ENCODE data around the gene CCDC24. TPM values are rescaled to one million over a fixed set of nuclear protein-coding genes. Genes with fewer than 3 reads are reported as not detected.

Gene CCDC24
- total RNA-seq, 2 donors from 2014 or later = 6.7 to 21.1 TPM

DNA sequence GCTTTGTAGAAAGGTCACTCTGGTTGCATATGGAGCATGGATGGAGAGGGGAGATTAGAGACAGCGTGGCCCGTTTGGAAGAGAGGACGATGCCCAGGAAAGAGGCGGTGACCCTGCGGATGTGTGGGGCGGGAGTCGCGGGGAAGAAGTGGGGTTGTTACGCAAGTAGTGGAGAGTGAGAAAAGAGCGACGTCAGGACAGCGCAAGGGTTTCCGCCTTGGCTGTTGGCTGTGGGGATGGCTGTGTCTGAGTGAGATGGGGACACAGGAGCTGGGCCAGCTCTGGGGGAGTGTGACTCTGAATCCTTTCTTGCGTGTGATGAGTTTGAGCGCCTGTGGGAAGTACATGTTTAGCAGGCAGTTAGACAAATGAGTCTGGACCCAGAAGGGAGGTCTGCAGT, 8.6 kb upstream of the CCDC24 start:
- Histone ChIP-seq H3K4me1 (peaks cover 29% of the 10 kb centered on the region), H3K4me3 (no peak overlapping the region), H3K27ac (no peak overlapping the region), H3K36me3 (replicated peaks in 1 of 2; ENCODE audit: insufficient read depth in 1 of 2, low read depth in 2 of 2) (peaks cover 0 to 2% of the 10 kb centered on the region in 2 donors), H3K27me3 (no peaks in the 10 kb centered on the region), H3K9me3 (no peaks in the 10 kb centered on the region)
- TF ChIP-seq, protein P1, sequence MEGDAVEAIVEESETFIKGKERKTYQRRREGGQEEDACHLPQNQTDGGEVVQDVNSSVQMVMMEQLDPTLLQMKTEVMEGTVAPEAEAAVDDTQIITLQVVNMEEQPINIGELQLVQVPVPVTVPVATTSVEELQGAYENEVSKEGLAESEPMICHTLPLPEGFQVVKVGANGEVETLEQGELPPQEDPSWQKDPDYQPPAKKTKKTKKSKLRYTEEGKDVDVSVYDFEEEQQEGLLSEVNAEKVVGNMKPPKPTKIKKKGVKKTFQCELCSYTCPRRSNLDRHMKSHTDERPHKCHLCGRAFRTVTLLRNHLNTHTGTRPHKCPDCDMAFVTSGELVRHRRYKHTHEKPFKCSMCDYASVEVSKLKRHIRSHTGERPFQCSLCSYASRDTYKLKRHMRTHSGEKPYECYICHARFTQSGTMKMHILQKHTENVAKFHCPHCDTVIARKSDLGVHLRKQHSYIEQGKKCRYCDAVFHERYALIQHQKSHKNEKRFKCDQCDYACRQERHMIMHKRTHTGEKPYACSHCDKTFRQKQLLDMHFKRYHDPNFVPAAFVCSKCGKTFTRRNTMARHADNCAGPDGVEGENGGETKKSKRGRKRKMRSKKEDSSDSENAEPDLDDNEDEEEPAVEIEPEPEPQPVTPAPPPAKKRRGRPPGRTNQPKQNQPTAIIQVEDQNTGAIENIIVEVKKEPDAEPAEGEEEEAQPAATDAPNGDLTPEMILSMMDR (IDR thresholded peaks at IDR 0.05) = no peak
- no peak for TF ChIP-seq POLR2A (IDR thresholded peaks at IDR 0.05)
- no peak for ATAC-seq
- DNase-seq = no peak
- intact Hi-C loops (cut with DNase I) = no loop called here
- WGBS, 2 donors = 75 to 81% methylated on average over 15 of the region's 15 CpGs

DNA sequence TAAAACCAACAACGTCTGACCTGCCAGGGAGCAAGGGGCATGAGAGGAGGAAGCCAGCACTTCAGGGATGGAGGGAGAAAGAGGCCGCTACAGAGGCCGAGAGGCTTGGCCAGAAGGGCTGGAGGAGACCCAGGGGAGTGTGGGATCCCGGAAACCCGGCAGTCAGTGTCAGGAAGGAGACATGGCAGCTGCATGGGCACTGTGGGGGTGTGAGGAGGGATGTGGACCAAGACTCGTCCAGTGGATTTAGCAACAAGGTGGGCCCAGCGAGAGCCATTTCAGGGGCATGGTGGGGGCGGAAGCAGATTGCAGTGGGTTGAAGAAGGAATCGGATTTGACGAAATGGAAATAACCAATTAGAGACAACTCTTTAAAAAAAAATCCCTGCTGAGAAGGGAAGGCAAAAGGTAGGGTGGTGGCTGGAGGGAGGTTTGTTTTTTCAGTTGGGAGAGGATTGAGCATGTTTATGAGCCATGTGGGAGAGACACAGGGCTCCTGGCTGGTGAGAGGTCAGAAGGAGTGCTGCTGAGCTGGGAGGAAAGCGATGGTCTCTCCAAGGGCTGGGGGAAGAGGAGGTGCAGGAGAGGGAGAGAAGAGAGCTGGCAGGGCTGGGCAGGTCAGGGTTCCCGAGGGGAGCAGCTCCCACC, 8.0 kb upstream of the CCDC24 start:
- TF ChIP-seq POLR2A (IDR thresholded peaks at IDR 0.05) = no peak
- TF ChIP-seq, protein P1 (IDR thresholded peaks at IDR 0.05) = no peak
- Histone ChIP-seq H3K9me3 (no peaks in the 10 kb centered on the region), H3K36me3 (replicated peaks in 1 of 2; ENCODE audit: insufficient read depth in 1 of 2, low read depth in 2 of 2) (peaks cover 0 to 2% of the 10 kb centered on the region in 2 donors), H3K4me3 (no peak overlapping the region), H3K4me1 (peaks cover 23% of the 10 kb centered on the region), H3K27ac (no peak overlapping the region), H3K27me3 (no peaks in the 10 kb centered on the region)
- ATAC-seq (no peak), DNase-seq (no peak)
- 81 to 82% methylated on average over 12 of the region's 12 CpGs for WGBS, 2 donors
- intact Hi-C loops (cut with DNase I) = no loop called here

DNA sequence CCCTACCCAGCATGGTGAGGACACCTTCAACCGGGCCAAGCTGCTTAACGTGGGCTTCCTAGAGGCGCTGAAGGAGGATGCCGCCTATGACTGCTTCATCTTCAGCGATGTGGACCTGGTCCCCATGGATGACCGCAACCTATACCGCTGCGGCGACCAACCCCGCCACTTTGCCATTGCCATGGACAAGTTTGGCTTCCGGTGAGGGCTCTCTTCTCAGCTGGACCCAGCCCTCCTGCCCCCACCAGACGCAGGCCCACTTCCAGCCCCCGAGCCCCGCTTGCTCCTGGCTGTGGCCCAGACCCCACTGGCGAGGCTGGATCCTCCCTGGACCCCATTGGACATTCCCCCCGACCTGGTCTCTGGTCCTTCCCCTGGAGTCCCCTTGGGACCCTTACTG, 6.5 kb upstream of the CCDC24 start:
- TF ChIP-seq POLR2A (IDR thresholded peaks at IDR 0.05) = no peak
- H3K27ac ChIP-seq = no peak overlapping the region

DNA sequence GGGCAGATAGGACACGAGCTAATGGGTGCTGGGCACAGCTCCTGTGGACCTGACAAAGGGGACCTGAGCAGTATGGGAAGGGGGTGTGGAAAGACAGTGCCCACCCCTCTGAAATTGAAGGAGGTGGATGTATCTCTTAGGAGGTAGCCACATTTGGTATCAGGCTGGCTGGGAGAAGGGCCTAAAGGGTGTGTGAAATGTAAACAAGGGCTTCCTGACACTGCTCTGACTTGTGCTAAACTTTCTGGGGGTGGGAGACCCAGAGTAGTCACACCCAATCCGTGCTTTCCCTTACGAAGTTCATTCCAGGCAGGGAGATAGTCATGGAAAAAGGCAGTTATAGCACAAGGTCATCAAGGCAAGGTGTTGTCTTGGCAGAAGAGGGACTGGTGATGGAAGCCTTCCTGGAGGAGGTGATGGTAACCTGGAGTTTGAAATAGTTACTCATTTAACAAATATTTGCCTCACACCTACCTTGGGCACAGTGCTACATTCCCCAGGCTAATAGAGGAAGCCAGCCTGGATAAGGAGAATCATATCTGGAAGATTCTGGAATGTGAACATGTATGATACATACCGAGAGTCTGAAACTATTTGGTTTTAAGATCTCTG, 5.3 kb upstream of the CCDC24 start:
- ATAC-seq = no peak
- no peak for DNase-seq
- no peak overlapping the region for H3K27ac ChIP-seq
- H3K36me3 ChIP-seq (replicated peaks in 1 of 2; ENCODE audit: insufficient read depth in 1 of 2, low read depth in 2 of 2) = peaks cover 0 to 2% of the 10 kb centered on the region in 2 donors
- intact Hi-C loops (cut with DNase I) = no loop called here
- H3K27me3 ChIP-seq = no peaks in the 10 kb centered on the region
- WGBS, 2 donors = 50 to 61% methylated on average over 3 to 4 of the region's 4 CpGs
- peaks cover 12% of the 10 kb centered on the region for H3K4me1 ChIP-seq
- no peaks in the 10 kb centered on the region for H3K9me3 ChIP-seq
- no peak overlapping the region for H3K4me3 ChIP-seq
- TF ChIP-seq POLR2A (IDR thresholded peaks at IDR 0.05) = no peak
- TF ChIP-seq, protein P1 (IDR thresholded peaks at IDR 0.05) = no peak

More for the DNA sequence above, 6.5 kb upstream of the CCDC24 start:
- intact Hi-C loops (cut with DNase I) = no loop called here
- DNase-seq = no peak
- Histone ChIP-seq H3K4me3 (no peak overlapping the region), H3K27me3 (no peaks in the 10 kb centered on the region), H3K4me1 (peaks cover 16% of the 10 kb centered on the region), H3K9me3 (no peaks in the 10 kb centered on the region), H3K36me3 (replicated peaks in 1 of 2; ENCODE audit: insufficient read depth in 1 of 2, low read depth in 2 of 2) (peaks cover 0 to 2% of the 10 kb centered on the region in 2 donors)
- 90% methylated on average over 13 to 16 of the region's 16 CpGs for WGBS, 2 donors
- ATAC-seq = no peak

DNA sequence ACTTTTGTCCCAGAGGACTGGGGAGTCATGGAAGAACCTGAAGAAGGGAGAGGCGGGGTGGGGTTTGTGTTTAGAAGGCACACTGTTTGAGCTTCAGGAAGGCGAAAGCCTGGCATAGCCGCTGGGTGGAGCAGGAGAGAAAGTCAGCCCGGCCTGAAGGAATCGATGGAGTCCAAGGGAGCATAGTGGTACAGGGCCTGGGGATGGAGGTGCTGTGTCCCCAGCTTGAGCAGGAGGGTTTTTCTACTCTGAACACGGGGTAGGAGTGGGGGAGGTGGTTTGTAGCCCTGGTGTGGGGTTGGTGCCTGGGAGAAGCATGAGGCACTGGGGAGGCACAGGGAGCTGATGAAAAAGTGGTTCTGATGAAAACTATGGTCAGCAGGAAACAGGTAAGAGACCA, 4.7 kb upstream of the CCDC24 start:
- WGBS, 2 donors = 65 to 73% methylated on average over 6 of the region's 6 CpGs
- no peak for ATAC-seq
- Histone ChIP-seq H3K27ac (no peak overlapping the region), H3K27me3 (no peaks in the 10 kb centered on the region), H3K4me3 (no peak overlapping the region), H3K4me1 (peaks cover 10% of the 10 kb centered on the region), H3K36me3 (replicated peaks in 1 of 2; ENCODE audit: insufficient read depth in 1 of 2, low read depth in 2 of 2) (peaks cover 0 to 2% of the 10 kb centered on the region in 2 donors), H3K9me3 (no peaks in the 10 kb centered on the region)
- no peak for DNase-seq
- TF ChIP-seq POLR2A (IDR thresholded peaks at IDR 0.05) = no peak
- TF ChIP-seq, protein P1 (IDR thresholded peaks at IDR 0.05) = no peak
- intact Hi-C loops (cut with DNase I) = no loop called here
